Stimulated activated CD8-positive, alpha-beta memory T cell treated with anti-CD3 and anti-CD28 coated beads, Interleukin-4, amount 100 ng/mL, for 48 hours (primary cell): Measurements from ENCODE around the gene BBOF1.
"Not testable (repeated sequence)": the region's sequence is repeated elsewhere in the genome, so short reads cannot be mapped to it uniquely, and the experiment has no call there.

ENCODE experiments used
- DNase-seq: peaks from one replicate; pipeline ENCODE4 v3.0.0-alpha.2; 2020

BBOF1 gene

GRCh38 chr14:74105381-74105780, 86.2 kb downstream of the BBOF1 start:
- DNase-seq: no peak

- no peak for DNase-seq
Observed at GRCh38 chr14:74109369-74109768, 90.2 kb downstream of the BBOF1 start.

GRCh38 chr14:74111395-74112216, 92.5 kb downstream of the BBOF1 start:
- DNase-seq: not testable (repeated sequence)
